Measurements from ENCODE around the gene SAMD10. TPM values are rescaled to one million over a fixed set of nuclear protein-coding genes. Genes with fewer than 3 reads are reported as not detected.

SAMD10 gene
- total and polyA plus RNA-seq, 2 of the 8 experiments (the other 6 are each of a cell fraction or from before 2014, with no cell fraction given): 3.0 to 5.2 TPM

GRCh38 chr20:63942250-63942951 lies 37.0 kb downstream of the SAMD10 start:
- no peaks in the 10 kb centered on the region for H3K27me3 ChIP-seq (replicated peaks in 1 of 4; ENCODE audit: control insufficient read depth in 3 of 4, extremely low read depth in 1 of 4, insufficient read depth in 3 of 4, low read length in 3 of 4)
- H4K91ac ChIP-seq (replicated peaks; ENCODE audit: insufficient read length, low read length): no peak overlapping the region
- H3K9ac ChIP-seq (replicated peaks in 1 of 4; ENCODE audit: extremely low read depth in 1 of 4, low read depth in 3 of 4, low read length in 3 of 4): no peak overlapping the region; a peak in 3 of 7 replicates
- 0 out of 2 replicates have a peak overlapping the region, but pooled peaks have one; percentile 84 for H2BK12ac ChIP-seq (ENCODE audit: low read depth, low read length)
- peak overlapping the region; percentile 62; the same call in 1 of the 2 replicates for H4K8ac ChIP-seq (ENCODE audit: extremely low read depth, insufficient read depth, low read length)
- 73% methylated on average over 14 of the region's 30 CpGs; no CpG with 5 or more reads in 1 of the 2 experiments for WGBS, 2 experiments (ENCODE audit: extremely low coverage in 1 of 2, insufficient coverage in 1 of 2, insufficient read length in 1 of 2, insufficient replicate concordance in 2 of 2, low coverage in 1 of 2, low lambda C conversion rate in 2 of 2, missing lambda C conversion rate in 1 of 2)
- no peak overlapping the region for H2AK5ac ChIP-seq (ENCODE audit: low read depth, low read length)
- H2AFZ ChIP-seq (ENCODE audit: low read length): no peak overlapping the region
- ChIA-PET POLR2A (ENCODE audit: partially characterized antibody) (interaction anchor here (0.6 to 7.8 kb wide), 7 partner anchors 10 to 202 kb away, joined by 3 to 68 read pairs (median 5); partner anchors contain the start of genes PRPF6 and UCKL1), CTCF (ENCODE audit: partially characterized antibody) (interaction anchor here (0.5 to 5.4 kb wide), 9 partner anchors 9 to 1082 kb away, joined by 3 to 28 read pairs (median 4); partner anchors contain the start of gene SAMD10)
- peaks cover 5% of the 10 kb centered on the region for H3K79me1 ChIP-seq (ENCODE audit: low read depth, low read length)
- no peak overlapping the region for H2BK120ac ChIP-seq (replicated peaks; ENCODE audit: low read depth, low read length)
- DNase-seq (ENCODE audit: low read depth in 1 of 2, low spot score in 2 of 2): peak; percentile 78 to 88
- H3K18ac ChIP-seq (ENCODE audit: extremely low read depth, low read length): peak overlapping the region; percentile 5; the same call in 1 of the 2 replicates
- FAIRE-seq: no peak
- no peak overlapping the region for H3K56ac ChIP-seq (replicated peaks; ENCODE audit: insufficient read length, low read depth, low read length)
- TF ChIP-seq SP4 (IDR thresholded peaks at IDR 0.05; ENCODE audit: low read length): peak; percentile 90; the same call in 1 of the 2 replicates
- no peak for TF ChIP-seq EP300 (IDR thresholded peaks at IDR 0.05; ENCODE audit: borderline replicate concordance in 1 of 2, low read depth in 2 of 2, low read length in 2 of 2)
- TF ChIP-seq CHD2 (IDR thresholded peaks at IDR 0.05; ENCODE audit: low read length): no peak
- TF ChIP-seq, protein P1, sequence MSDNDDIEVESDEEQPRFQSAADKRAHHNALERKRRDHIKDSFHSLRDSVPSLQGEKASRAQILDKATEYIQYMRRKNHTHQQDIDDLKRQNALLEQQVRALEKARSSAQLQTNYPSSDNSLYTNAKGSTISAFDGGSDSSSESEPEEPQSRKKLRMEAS (IDR thresholded peaks at IDR 0.05): 0 out of 2 replicates have a peak, but pooled peaks have one; percentile 5
- TF ChIP-seq TBP (IDR thresholded peaks at IDR 0.05; ENCODE audit: low read depth, low read length): 0 out of 2 replicates have a peak, but pooled peaks have one; percentile 21
- peak; percentile 36; the same call in 1 of the 2 replicates for TF ChIP-seq TAF1 (IDR thresholded peaks at IDR 0.05; ENCODE audit: low read depth, low read length)
- peak; percentile 40; the same call in 1 of the 2 replicates for TF ChIP-seq POLR2AphosphoS5 (IDR thresholded peaks at IDR 0.05; ENCODE audit: low read depth, low read length)
- peaks cover 12% of the 10 kb centered on the region for H3K23me2 ChIP-seq (ENCODE audit: low read depth, low read length)
- H3K23ac ChIP-seq (ENCODE audit: insufficient read length): no peak overlapping the region
- peak overlapping the region in 2 of 4 experiments; percentile 0 to 42; a peak in 5 of 8 replicates for H3K4me3 ChIP-seq (ENCODE audit: extremely low read depth in 1 of 4, insufficient read depth in 2 of 4, low read depth in 3 of 4, low read length in 4 of 4)
- H4K20me1 ChIP-seq (replicated peaks in 1 of 2; ENCODE audit: control insufficient read depth in 1 of 2, insufficient read depth in 2 of 2, low read length in 2 of 2): peaks cover 11 to 30% of the 10 kb centered on the region in 2 experiments
- peaks cover 0 to 14% of the 10 kb centered on the region in 2 experiments; a peak in 1 of 4 replicates for H3K79me2 ChIP-seq (ENCODE audit: control insufficient read depth in 1 of 2, insufficient read depth in 2 of 2, low read length in 2 of 2)
- H4K5ac ChIP-seq (ENCODE audit: insufficient read length, low read depth, low read length): no peak overlapping the region
- no peak overlapping the region for H2BK15ac ChIP-seq (ENCODE audit: low read length)
- peak overlapping the region; percentile 66; the same call in 1 of the 2 replicates for H2BK5ac ChIP-seq (ENCODE audit: low read depth, low read length)
- no peak overlapping the region for H3K14ac ChIP-seq (ENCODE audit: insufficient read length)
- no peak overlapping the region for H2BK20ac ChIP-seq (ENCODE audit: low read length)
- peaks cover 0 to 28% (median 13%) of the 10 kb centered on the region in 4 experiments; a peak in 6 of 7 replicates for H3K4me1 ChIP-seq (replicated peaks in 1 of 4; ENCODE audit: control insufficient read depth in 3 of 4, insufficient read depth in 4 of 4, low read length in 3 of 4)
- H3K9me3 ChIP-seq (ENCODE audit: insufficient read depth in 2 of 2, low read depth in 1 of 2, low read length in 1 of 2): no peaks in the 10 kb centered on the region
- H3K4me2 ChIP-seq (ENCODE audit: insufficient read depth in 1 of 2, low read depth in 2 of 2, low read length in 2 of 2): peak overlapping the region; percentile 55 to 73
- H3K36me3 ChIP-seq (ENCODE audit: control insufficient read depth in 2 of 4, insufficient read depth in 4 of 4, low read length in 3 of 4): peaks cover 3 to 21% (median 14%) of the 10 kb centered on the region in 4 experiments; a peak in 5 of 8 replicates
- no peak overlapping the region for H3K27ac ChIP-seq (ENCODE audit: low read depth, low read length)
- no peak overlapping the region for H3K4ac ChIP-seq (replicated peaks; ENCODE audit: insufficient read length, low read depth, low read length)

Data from H1 (cell line).